A673 (cell line): Measurements from ENCODE around the gene RANBP3.

ENCODE experiments used
- CTCF ChIP-seq: fragments of 300-800, 200-600 bp; sonication (generic); conservative IDR thresholded peaks from 2 replicates; pipeline ENCODE4 v1.5.1; 2017; ENCODE audit warnings: low read depth, mild to moderate bottlenecking, antibody characterized with exemption, low read length, moderate library complexity, mixed read lengths
- EZH2 ChIP-seq: fragments of 200-600 bp; sonication (generic); IDR thresholded peaks from 2 replicates; pipeline ENCODE4 v1.6.1; 2017; ENCODE audit warnings: borderline replicate concordance, low read depth, mild to moderate bottlenecking, mixed read lengths, antibody characterized with exemption, low read length; ENCODE audit not compliant: poor library complexity, severe bottlenecking

- TF ChIP-seq CTCF = no peak
- no peak for TF ChIP-seq EZH2
Observed at GRCh38 chr19:5941673-5942072, 36.3 kb downstream of the RANBP3 start.
